ENCODE data around the gene KSR2. TPM values are rescaled to one million over a fixed set of nuclear protein-coding genes. Genes with fewer than 3 reads are reported as not detected.

The KSR2 gene
- total and polyA plus RNA-seq, 4 experiments from 2014 or later = 0.03 to 0.09 (median 0.06) TPM; not detected in 1

GRCh38 chr12:117718141-117718540, 250.6 kb downstream of the KSR2 start:
- DNase-seq = no peak
- intact Hi-C loops (cut with micrococcal nuclease) = no loop called here
- Histone ChIP-seq H3K9me3 (ENCODE audit: control insufficient read depth in 1 of 2, low read length in 2 of 2) (no peaks in the 10 kb centered on the region), H3K27me3 (ENCODE audit: insufficient read depth, low read length) (no peaks in the 10 kb centered on the region), H3K36me3 (ENCODE audit: insufficient read depth, low read length) (no peaks in the 10 kb centered on the region), H3K27ac (ENCODE audit: low read depth, low read length) (no peak overlapping the region), H3K4me3 (ENCODE audit: low read length in 2 of 2) (no peak overlapping the region), H3K4me1 (ENCODE audit: insufficient read depth, low read length) (no peaks in the 10 kb centered on the region)
- H3K27ac Mint-ChIP-seq = no peak overlapping the region
- POLR2A ChIA-PET (ENCODE audit: partially characterized antibody) = no interaction called here
- H3K4me3 Mint-ChIP-seq = no peak overlapping the region
- H3K4me1 Mint-ChIP-seq = no peaks in the 10 kb centered on the region
- no peaks in the 10 kb centered on the region for H3K36me3 Mint-ChIP-seq
- CTCF ChIA-PET (ENCODE audit: partially characterized antibody) = no interaction called here
- H3K27me3 Mint-ChIP-seq = no peaks in the 10 kb centered on the region
- peaks cover 0 to 6% (median 0%) of the 10 kb centered on the region in 8 donors for H3K9me3 Mint-ChIP-seq

- intact Hi-C loops (cut with micrococcal nuclease) = no loop called here
- H3K4me1 Mint-ChIP-seq = no peaks in the 10 kb centered on the region
- POLR2A ChIA-PET (ENCODE audit: partially characterized antibody) = no interaction called here
- H3K27ac ChIP-seq (ENCODE audit: low read depth, low read length) = no peak overlapping the region
- H3K9me3 Mint-ChIP-seq = peaks cover 0 to 6% (median 2%) of the 10 kb centered on the region in 8 donors
- no peaks in the 10 kb centered on the region for H3K36me3 ChIP-seq (ENCODE audit: insufficient read depth, low read length)
- H3K4me1 ChIP-seq (ENCODE audit: insufficient read depth, low read length) = no peaks in the 10 kb centered on the region
- no peak for DNase-seq
- H3K27me3 Mint-ChIP-seq = no peaks in the 10 kb centered on the region
- no peaks in the 10 kb centered on the region for H3K36me3 Mint-ChIP-seq
- CTCF ChIA-PET (ENCODE audit: partially characterized antibody) = no interaction called here
- no peaks in the 10 kb centered on the region for H3K27me3 ChIP-seq (ENCODE audit: insufficient read depth, low read length)
- no peak overlapping the region for H3K27ac Mint-ChIP-seq
- no peaks in the 10 kb centered on the region for H3K9me3 ChIP-seq (ENCODE audit: control insufficient read depth in 1 of 2, low read length in 2 of 2)
- H3K4me3 ChIP-seq (ENCODE audit: low read length in 2 of 2) = no peak overlapping the region
- H3K4me3 Mint-ChIP-seq = no peak overlapping the region
Measured at GRCh38 chr12:117714203-117714602, 254.6 kb downstream of the KSR2 start.

GRCh38 chr12:117710121-117710520, 258.7 kb downstream of the KSR2 start:
- no peak overlapping the region for H3K27ac ChIP-seq (ENCODE audit: low read depth, low read length)
- H3K9me3 Mint-ChIP-seq = peaks cover 0 to 4% (median under 1%) of the 10 kb centered on the region in 8 donors
- no peak overlapping the region for H3K4me3 ChIP-seq (ENCODE audit: low read length in 2 of 2)
- no peaks in the 10 kb centered on the region for H3K9me3 ChIP-seq (ENCODE audit: control insufficient read depth in 1 of 2, low read length in 2 of 2)
- H3K4me3 Mint-ChIP-seq = no peak overlapping the region
- no peaks in the 10 kb centered on the region for H3K27me3 ChIP-seq (ENCODE audit: insufficient read depth, low read length)
- no peak overlapping the region for H3K27ac Mint-ChIP-seq
- H3K4me1 Mint-ChIP-seq = no peaks in the 10 kb centered on the region
- no peaks in the 10 kb centered on the region for H3K36me3 ChIP-seq (ENCODE audit: insufficient read depth, low read length)
- intact Hi-C loops (cut with micrococcal nuclease) = no loop called here
- ChIA-PET CTCF (ENCODE audit: partially characterized antibody) (no interaction called here), POLR2A (ENCODE audit: partially characterized antibody) (no interaction called here)
- H3K4me1 ChIP-seq (ENCODE audit: insufficient read depth, low read length) = no peaks in the 10 kb centered on the region
- no peak for DNase-seq
- H3K36me3 Mint-ChIP-seq = no peaks in the 10 kb centered on the region
- H3K27me3 Mint-ChIP-seq = no peaks in the 10 kb centered on the region

GRCh38 chr12:117707861-117708260, 260.9 kb downstream of the KSR2 start:
- Histone ChIP-seq H3K27ac (ENCODE audit: low read depth, low read length) (no peak overlapping the region), H3K9me3 (ENCODE audit: control insufficient read depth in 1 of 2, low read length in 2 of 2) (no peaks in the 10 kb centered on the region), H3K27me3 (ENCODE audit: insufficient read depth, low read length) (no peaks in the 10 kb centered on the region), H3K36me3 (ENCODE audit: insufficient read depth, low read length) (no peaks in the 10 kb centered on the region), H3K4me3 (ENCODE audit: low read length in 2 of 2) (no peak overlapping the region), H3K4me1 (ENCODE audit: insufficient read depth, low read length) (no peaks in the 10 kb centered on the region)
- ChIA-PET CTCF (ENCODE audit: partially characterized antibody) (no interaction called here), POLR2A (ENCODE audit: partially characterized antibody) (no interaction called here)
- H3K27ac Mint-ChIP-seq = no peak overlapping the region
- no peaks in the 10 kb centered on the region for H3K27me3 Mint-ChIP-seq
- no peak for DNase-seq
- H3K4me3 Mint-ChIP-seq = no peak overlapping the region
- H3K36me3 Mint-ChIP-seq = no peaks in the 10 kb centered on the region
- intact Hi-C loops (cut with micrococcal nuclease) = no loop called here
- H3K4me1 Mint-ChIP-seq = no peaks in the 10 kb centered on the region
- peaks cover 0 to 4% (median 2%) of the 10 kb centered on the region in 8 donors for H3K9me3 Mint-ChIP-seq

DNA sequence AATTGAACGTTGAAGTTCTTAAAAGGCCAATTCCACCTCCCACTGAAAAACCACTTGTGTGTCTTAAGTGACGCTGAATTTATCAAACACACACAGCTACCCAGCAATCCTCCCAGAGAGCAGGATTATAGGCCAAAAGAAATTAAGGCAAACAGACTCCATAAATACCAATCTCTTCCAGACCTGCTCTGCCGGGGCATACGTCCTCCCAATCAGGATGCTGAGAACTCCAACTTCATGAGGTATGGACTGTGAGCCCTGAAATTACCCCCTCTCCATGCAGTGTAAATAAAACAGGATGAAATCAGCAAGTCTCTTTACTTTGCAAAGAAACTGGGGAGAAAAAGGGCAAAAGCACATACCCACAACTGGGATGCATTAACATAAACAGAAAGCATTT, 265.2 kb downstream of the KSR2 start:
- Mint-ChIP-seq H3K27ac (no peak overlapping the region), H3K4me3 (no peak overlapping the region), H3K4me1 (no peaks in the 10 kb centered on the region), H3K36me3 (no peaks in the 10 kb centered on the region), H3K9me3 (peaks cover 0 to 3% (median 0%) of the 10 kb centered on the region in 8 donors), H3K27me3 (no peaks in the 10 kb centered on the region)
- no peak overlapping the region for H3K4me3 ChIP-seq (ENCODE audit: low read length in 2 of 2)
- ChIA-PET CTCF (ENCODE audit: partially characterized antibody) (no interaction called here), POLR2A (ENCODE audit: partially characterized antibody) (no interaction called here)
- intact Hi-C loops (cut with micrococcal nuclease) = no loop called here
- H3K4me1 ChIP-seq (ENCODE audit: insufficient read depth, low read length) = no peaks in the 10 kb centered on the region
- H3K36me3 ChIP-seq (ENCODE audit: insufficient read depth, low read length) = no peaks in the 10 kb centered on the region
- no peaks in the 10 kb centered on the region for H3K9me3 ChIP-seq (ENCODE audit: control insufficient read depth in 1 of 2, low read length in 2 of 2)
- H3K27me3 ChIP-seq (ENCODE audit: insufficient read depth, low read length) = no peaks in the 10 kb centered on the region
- DNase-seq = no peak
- H3K27ac ChIP-seq (ENCODE audit: low read depth, low read length) = no peak overlapping the region

DNA sequence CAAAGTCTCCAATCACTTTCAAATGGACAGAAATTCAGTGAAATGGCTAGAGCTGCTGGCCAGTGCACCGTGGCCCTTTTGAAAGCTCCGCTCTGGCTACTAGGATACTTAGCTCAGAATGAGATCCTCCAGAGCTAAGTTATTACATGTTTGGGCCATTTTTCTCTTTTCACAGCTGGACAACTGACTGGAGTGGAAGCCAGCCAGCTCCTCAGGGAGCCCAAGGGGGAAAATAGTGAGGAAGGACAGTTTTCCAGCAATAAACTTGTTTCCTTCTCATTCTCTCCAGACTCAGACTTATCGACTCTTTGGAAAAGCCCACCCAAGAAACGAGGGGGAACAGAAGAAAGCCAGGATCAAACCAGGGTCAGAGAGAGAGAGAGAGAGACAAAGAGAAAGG, 266.0 kb downstream of the KSR2 start:
- intact Hi-C loops (cut with micrococcal nuclease) = no loop called here
- H3K27me3 ChIP-seq (ENCODE audit: insufficient read depth, low read length) = no peaks in the 10 kb centered on the region
- CTCF ChIA-PET (ENCODE audit: partially characterized antibody) = no interaction called here
- H3K27ac ChIP-seq (ENCODE audit: low read depth, low read length) = no peak overlapping the region
- DNase-seq = no peak
- no peaks in the 10 kb centered on the region for H3K36me3 ChIP-seq (ENCODE audit: insufficient read depth, low read length)
- Mint-ChIP-seq H3K27me3 (no peaks in the 10 kb centered on the region), H3K4me1 (no peaks in the 10 kb centered on the region), H3K9me3 (peaks cover 0 to 3% (median 0%) of the 10 kb centered on the region in 8 donors), H3K36me3 (no peaks in the 10 kb centered on the region), H3K27ac (no peak overlapping the region), H3K4me3 (no peak overlapping the region)
- no peak overlapping the region for H3K4me3 ChIP-seq (ENCODE audit: low read length in 2 of 2)
- POLR2A ChIA-PET (ENCODE audit: partially characterized antibody) = no interaction called here
- no peaks in the 10 kb centered on the region for H3K4me1 ChIP-seq (ENCODE audit: insufficient read depth, low read length)
- no peaks in the 10 kb centered on the region for H3K9me3 ChIP-seq (ENCODE audit: control insufficient read depth in 1 of 2, low read length in 2 of 2)

DNA sequence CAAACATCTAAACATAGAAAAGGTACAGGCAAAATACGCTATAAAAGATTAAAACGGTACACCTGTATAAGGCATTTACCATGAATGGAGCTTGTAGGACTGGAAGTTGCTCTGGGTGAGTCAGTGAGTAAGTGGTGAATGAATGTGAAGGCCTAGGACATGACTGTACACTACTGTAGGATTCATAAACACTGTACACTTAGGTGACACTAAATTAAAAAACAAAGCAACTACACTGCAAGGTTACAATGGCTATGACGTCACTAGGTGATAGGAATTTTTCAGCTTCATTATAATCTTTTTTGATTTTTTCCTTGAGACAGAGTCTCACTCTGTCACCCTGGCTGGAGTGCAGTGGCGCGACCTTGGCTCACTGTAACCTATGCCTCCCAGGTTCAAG, 269.2 kb downstream of the KSR2 start:
- no peak overlapping the region for H3K27ac ChIP-seq (ENCODE audit: low read depth, low read length)
- no peaks in the 10 kb centered on the region for H3K4me1 ChIP-seq (ENCODE audit: insufficient read depth, low read length)
- no peaks in the 10 kb centered on the region for H3K4me1 Mint-ChIP-seq
- intact Hi-C loops (cut with micrococcal nuclease) = no loop called here
- peaks cover 0 to 8% (median 3%) of the 10 kb centered on the region in 8 donors for H3K9me3 Mint-ChIP-seq
- H3K36me3 Mint-ChIP-seq = no peaks in the 10 kb centered on the region
- H3K36me3 ChIP-seq (ENCODE audit: insufficient read depth, low read length) = no peaks in the 10 kb centered on the region
- H3K4me3 ChIP-seq (ENCODE audit: low read length in 2 of 2) = no peak overlapping the region
- no peaks in the 10 kb centered on the region for H3K27me3 Mint-ChIP-seq
- CTCF ChIA-PET (ENCODE audit: partially characterized antibody) = no interaction called here
- no peak overlapping the region for H3K4me3 Mint-ChIP-seq
- no peak for DNase-seq
- no peaks in the 10 kb centered on the region for H3K9me3 ChIP-seq (ENCODE audit: control insufficient read depth in 1 of 2, low read length in 2 of 2)
- POLR2A ChIA-PET (ENCODE audit: partially characterized antibody) = no interaction called here
- no peaks in the 10 kb centered on the region for H3K27me3 ChIP-seq (ENCODE audit: insufficient read depth, low read length)
- H3K27ac Mint-ChIP-seq = no peak overlapping the region

DNA sequence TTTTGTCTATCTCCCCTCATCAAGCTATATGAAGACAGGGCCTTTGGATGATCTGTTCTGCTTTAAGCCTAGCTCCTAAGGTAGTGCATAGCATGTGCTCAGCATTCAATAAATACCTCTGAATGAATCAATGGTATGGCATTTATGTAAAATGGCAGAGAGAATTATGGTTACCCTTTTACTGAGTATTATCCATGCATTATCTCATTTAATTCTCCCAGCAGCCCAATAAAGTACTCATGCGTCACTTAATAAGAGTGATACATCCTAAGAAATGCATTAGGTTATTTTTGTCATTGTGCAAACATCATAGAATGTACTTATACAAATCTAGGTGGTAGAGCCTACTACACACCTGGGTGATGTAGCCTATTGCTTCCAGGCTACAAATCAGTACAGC, 269.7 kb downstream of the KSR2 start:
- no peak overlapping the region for H3K4me3 Mint-ChIP-seq
- no peaks in the 10 kb centered on the region for H3K27me3 Mint-ChIP-seq
- Histone ChIP-seq H3K9me3 (ENCODE audit: control insufficient read depth in 1 of 2, low read length in 2 of 2) (no peaks in the 10 kb centered on the region), H3K4me1 (ENCODE audit: insufficient read depth, low read length) (no peaks in the 10 kb centered on the region), H3K27ac (ENCODE audit: low read depth, low read length) (no peak overlapping the region), H3K4me3 (ENCODE audit: low read length in 2 of 2) (no peak overlapping the region), H3K27me3 (ENCODE audit: insufficient read depth, low read length) (no peaks in the 10 kb centered on the region), H3K36me3 (ENCODE audit: insufficient read depth, low read length) (no peaks in the 10 kb centered on the region)
- peaks cover 0 to 13% (median 6%) of the 10 kb centered on the region in 8 donors for H3K9me3 Mint-ChIP-seq
- no peaks in the 10 kb centered on the region for H3K36me3 Mint-ChIP-seq
- CTCF ChIA-PET (ENCODE audit: partially characterized antibody) = no interaction called here
- intact Hi-C loops (cut with micrococcal nuclease) = no loop called here
- H3K4me1 Mint-ChIP-seq = no peaks in the 10 kb centered on the region
- H3K27ac Mint-ChIP-seq = no peak overlapping the region
- POLR2A ChIA-PET (ENCODE audit: partially characterized antibody) = no interaction called here
- no peak for DNase-seq

All from CD4-positive, alpha-beta memory T cell (primary cell).